Ammon's horn (tissue), 1 donor: Measurements from ENCODE around the gene ITPKB.

Source experiments
- DNase-seq: peaks from one replicate; pipeline ENCODE4 v3.0.0-alpha.2; 2016; ENCODE audit warnings: low spot score

ITPKB gene

DNA sequence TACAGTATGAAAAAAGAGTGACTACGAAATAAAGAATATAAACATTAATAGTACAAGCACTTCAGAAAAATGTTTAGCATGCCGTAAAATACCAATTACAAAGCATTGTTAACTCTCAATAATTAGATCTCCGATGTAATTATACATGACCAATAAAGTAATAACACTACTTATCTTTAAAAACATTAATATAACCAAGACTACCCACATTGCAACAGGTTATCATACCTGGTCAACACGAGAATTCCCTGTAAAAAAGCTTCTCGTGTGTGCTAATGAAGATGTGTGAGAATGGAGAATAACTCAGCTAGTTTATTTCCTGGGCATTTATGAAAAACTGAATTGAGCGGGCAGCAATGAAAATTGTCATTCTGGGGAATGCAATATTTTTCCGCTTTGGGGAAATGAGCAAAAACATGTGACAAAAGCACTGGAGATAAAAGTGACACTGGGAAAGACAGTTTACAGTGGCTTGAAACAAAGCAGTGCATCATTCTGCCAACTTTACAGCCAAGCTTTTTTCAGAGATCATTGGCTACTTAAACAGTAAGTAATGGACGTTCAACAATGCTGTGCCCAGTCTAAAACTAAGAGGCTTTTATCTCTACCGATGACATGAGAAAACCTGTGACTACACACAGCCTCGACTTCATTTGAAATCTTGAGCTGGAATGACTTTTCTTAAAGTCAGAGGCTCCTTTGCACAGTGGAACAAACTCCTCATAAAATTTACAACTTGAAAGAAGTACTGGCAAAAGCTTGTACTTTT lies 34.7 kb downstream of the ITPKB start:
- DNase-seq: no peak

DNA sequence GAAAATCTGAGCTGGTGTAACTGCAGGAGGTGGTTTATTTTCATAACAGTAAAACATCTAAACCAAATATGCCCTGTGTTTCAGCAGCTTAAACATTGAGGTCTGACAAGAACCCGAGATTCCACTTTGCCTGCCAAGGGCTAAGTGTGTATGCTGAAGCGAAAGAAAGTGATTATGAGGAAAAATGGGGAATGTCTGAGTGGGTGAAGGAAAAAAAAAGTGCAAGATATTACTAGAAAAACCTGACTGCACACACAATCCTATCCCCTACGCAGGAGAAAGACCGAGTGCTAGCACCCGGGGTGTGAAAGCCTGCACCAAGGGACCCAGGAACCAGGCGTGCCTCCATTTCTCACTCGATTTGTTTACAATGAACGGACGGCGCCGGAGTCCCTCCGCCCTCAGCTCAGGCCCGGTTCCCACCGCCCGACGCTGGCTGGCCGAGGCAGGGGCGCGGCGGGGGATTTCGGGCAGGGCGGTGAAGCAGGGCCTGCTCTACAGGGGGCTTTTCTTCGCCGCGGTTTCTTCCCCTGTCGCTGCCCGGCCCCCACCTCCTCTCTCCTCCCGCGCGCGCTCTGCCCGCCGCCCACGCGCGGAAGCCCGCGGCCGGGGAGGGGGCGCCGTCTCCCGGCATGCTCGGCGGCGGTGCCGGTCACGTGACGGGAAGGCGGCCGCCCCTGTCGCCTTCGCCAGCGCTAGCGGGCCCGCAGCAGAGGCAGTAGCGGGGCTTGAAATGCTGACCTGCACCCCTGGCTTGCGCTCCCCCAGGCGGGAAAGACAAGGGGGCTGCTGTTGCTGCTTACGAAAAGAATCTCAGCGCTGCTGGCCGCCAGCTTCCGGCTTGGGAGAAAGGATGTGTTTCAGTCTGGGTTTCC lies 35.9 kb downstream of the ITPKB start:
- DNase-seq: peak; percentile 75

DNA sequence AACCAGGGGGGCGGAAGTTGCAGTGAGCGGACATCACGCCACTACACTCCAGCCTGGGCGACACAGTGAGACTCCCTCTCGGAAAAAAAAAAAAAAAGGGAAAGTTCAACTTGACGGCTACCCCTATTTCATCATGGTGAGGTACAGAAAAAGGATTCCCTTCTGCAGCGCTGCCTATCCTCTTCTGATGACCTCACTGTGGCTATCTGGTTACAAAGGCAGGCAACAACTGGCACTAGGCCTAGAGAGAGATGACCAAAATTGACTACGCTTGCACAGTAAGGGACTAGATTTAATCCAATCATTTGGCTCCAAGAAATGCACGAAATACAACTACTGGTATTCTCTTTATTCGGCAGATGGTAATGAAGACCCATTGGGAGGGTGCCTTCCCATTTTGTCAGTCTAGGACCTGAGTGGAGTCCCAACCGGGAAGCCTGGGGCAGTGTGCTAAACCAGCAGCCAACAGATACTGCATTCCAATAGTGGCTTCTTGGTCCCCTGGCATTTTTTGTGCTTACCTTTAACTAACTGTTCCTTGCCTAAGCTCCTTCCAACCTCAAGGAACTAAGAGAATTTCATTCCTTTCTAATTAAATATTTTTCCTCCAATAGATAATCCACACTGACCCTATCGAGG lies 36.6 kb downstream of the ITPKB start:
- DNase-seq: no peak

DNA sequence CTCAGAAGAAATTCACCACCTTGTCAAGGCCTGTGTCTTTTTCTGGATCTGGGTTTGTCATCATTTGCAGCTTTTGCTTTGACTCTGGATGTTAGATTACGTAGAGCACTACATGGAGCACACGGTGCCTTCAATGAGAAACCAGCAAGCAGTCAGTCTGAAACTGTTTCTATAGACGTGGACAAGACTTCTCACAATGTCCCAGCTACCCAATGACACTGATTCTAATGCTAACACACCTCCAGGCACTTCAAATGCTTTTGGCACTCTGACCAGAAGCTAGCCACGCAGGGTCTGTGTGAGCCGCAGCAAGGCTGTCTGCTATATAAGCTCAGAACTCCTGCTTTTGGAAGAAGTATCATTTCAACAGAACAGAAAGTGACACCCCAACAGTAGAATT lies 38.2 kb downstream of the ITPKB start:
- no peak for DNase-seq

DNA sequence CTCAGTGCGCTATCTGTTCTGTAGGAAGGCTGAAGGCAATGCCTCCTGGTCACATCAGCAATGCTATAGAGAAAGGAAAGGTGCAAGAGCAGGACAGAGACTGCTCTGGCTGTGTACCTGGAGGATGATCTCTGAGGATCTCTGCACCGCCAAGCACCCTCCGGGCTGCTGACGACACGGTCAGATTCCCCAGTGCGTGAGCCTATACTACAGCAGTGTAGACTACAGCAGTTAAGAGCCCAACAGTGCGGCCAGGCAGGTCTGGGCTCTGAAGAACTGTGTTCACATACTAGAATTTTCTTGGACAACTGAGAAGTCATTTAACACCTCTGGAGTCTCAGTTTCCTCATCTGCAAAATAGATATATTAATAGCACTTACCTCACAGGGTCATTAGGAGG lies 39.9 kb downstream of the ITPKB start:
- no peak for DNase-seq

DNA sequence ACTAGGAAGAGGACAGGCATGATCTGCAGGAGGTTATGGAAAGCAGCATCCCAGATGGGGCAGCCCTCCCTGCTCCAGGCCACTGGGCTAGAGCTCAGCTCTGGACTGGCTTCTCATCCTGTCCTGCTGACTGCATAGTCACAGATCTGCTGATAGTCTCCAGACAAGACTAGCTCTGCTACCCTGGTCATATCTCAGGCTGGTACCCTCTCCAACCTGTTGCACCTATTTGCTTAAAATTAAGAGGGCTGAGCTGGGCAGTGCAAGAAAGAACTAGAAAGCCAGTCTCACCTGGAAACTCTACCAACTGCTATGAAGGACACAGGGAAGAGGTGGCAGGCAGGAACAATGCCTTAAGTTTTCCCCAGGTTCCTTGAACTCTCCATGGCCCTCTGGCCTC lies 40.4 kb downstream of the ITPKB start:
- DNase-seq: no peak

DNA sequence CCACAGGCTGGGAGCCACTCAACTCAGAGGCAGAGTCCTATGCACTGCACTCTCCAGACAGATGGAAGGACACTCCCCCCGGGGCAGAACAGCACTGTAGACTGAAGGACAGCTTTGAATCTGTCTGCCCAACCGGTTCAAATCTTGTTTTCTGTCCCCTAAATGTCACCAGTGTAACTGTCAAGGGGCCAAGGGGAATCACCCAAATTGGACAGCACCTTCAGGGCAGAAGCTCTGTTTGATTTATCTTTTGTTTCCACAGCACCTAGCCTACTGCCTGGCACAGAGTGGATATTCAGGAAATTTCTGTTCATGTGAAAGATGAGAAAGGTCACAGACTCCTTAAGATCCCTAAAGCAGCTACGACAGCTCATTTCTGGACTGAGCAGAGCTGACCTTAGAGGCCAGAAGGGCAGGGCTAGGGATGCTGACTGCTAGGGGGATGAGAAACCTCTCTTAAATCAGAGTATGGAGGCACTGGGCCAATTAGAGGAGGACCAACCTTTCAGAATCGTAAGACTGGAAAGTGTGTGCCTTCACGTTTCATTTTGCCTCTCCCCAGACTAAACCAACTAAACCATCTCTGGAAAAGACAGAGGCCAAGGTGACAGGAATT lies 41.0 kb downstream of the ITPKB start:
- DNase-seq: no peak

DNA sequence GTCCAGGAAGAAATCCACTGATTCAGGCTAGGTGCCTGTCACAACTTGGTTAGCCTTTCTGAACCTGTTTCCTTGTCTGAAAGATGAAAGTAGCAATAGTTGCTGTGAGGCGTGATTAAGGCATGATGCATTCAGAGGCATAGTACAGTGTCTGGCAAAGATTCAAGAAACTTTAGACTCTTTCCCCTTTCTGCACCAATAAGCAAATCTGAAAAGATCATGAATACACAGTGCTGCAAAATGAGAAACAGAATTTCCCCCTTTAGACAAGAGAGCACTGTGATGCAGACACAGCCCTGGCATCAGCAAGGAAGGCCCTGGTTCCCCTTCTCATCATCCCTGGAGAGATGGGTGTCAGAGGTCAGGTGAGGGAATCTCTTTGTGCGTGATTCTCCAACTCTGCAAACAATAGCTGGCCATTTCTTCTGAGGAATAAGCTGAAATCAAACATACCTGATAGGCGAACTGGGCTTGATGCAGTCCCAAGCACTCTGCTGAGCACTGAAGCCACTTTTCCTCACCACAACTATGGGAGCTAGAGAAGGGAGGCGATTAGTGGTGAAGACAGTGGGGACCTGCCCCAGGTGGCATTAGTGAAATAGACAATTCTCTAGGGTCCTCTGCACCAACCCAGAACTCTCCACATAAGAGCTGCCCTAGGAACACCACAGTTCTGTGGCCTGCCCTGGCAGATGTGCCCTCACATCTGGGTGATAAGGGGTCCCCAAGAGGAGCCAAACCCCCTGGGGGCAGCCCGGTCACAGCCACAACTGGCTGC lies 41.7 kb downstream of the ITPKB start:
- no peak for DNase-seq

DNA sequence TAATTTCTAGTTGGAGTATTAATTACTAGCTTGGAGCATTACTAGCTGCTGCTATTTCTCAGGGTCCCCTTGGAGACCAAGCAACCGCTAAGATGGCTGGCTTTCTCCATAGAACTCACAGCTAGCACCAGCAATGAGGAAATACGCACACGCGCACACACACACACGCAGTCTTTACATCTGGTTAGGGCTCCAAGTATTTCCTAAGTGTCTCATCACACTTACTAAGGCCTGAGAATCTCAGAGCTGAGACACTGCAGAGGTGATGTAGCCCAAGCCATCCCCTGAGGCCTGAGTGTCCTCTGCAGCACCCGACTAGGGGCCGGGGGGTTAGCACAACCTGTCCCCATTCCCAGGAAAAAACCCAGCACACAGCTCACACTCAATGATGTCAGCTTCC lies 42.5 kb downstream of the ITPKB start:
- no peak for DNase-seq

DNA sequence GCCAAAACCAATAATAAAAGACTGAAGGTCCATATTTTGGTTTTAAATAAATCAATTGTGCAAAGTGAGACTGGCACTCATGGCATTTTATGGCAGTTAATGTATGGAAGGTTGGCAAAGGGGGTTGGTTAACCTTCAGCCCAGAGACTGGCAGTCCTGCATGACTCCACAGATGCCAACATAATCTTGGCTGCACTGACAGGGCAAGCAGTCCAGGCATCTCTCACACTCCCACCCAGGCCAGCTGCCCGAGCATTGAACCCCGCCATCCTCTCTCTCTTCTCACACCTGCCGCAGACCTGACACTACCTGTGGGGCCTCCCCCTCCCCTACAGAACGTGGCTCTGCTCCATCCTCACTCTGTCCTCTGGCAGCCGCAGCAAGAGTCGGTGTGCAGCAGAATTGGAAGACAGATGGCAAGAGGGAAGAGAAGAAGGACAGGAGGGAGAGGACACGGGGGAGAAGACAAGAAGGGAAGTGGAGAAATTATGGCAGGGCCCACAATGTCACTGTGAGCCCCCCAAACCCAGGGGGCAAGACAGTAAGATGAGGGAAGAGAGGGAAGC lies 43.7 kb downstream of the ITPKB start:
- no peak for DNase-seq

DNA sequence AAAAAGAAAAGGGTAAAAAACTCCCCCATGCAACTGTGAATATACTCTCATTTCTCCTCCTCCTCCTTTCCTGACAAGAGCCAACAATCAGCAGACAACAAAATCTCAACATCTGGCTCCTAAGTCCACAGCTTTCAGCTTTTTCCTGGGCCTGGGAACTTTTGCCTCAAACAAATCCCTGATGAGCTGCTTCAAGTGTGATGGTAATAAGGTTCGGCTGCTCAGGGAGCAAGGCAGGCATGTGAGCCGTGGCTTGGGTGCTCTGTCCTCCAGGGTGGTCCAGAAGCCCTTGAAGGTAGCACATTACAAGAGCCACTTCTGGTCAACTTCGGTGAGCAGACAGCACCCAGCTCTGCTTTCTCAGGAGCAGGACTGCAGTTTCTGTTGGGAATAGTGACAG lies 46.3 kb downstream of the ITPKB start:
- no peak for DNase-seq

DNA sequence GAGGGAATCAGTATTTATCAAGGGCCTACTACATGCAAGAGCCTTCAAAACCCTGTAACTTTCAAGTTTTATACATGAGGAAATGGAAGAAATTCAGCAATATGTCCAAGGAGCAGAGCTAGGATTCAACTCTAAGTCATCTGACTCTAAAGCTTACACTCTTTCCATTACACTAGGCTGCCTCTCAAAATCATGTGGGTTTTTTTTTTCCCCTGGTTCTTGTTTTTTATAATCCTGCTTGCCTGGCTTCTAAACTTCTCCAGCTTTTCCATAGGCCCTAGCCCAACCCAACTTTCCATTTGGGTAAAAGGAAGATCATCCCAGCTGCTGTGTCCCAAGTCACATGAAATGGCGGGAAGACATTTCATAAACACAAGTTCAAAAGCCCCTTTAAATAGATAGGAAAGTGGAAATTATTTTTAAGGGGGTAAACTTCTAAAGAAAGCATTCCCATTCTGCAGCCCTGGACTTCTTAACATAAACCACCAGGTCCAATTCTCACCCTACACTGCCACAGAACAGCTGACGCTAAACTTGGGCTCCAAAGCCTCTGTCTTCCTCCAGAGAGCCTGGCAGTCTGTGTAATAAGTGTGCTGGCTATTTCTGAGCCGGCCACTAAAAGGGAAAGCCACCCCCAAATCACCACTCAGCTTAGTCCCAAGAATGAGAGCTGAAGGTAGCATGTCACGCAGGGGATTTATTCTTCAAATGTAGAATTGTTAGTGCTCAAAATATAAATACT lies 46.9 kb downstream of the ITPKB start:
- no peak for DNase-seq

DNA sequence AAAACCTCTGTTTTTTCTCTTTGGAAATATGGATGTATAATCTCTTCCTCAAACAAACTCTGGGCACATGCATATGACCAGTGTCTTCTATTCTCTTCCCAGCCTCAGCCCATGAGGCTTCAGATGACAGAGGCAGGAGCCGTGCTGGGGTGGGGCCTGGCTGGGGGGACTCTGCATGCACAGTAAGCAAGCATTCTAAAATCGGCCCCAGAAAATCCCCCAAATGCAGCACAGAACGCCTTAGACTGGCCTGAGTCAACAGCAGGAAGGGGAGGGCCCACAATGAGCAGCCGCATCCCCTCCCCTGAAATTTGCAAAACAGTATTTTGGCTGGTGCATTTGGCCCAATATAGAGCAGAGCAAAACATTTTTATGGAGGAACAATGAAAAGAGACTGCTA lies 47.8 kb downstream of the ITPKB start:
- DNase-seq: no peak

DNA sequence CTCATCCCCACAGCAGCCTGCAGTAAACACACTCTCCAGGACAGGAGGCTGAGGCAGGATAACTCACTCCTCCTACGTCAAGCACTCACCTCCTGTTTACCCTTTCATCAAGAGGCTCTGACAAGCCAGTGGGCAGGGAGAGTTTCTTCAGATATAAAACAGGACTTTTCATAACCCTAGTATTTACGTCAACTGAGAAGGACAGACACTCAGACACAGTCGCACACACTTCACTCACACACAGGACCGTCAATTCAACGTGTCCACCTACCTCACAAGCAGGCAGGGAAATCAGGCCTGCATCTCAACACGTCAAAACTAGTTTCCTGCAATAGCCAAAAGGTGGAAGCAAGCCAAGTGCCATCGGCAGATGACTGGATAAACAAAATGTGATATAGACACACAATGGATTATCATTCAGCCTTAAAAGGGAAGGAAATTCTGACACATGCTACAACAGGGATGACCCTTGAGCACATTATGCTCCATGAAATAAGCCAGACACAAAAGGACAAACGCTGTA lies 48.6 kb downstream of the ITPKB start:
- no peak for DNase-seq

DNA sequence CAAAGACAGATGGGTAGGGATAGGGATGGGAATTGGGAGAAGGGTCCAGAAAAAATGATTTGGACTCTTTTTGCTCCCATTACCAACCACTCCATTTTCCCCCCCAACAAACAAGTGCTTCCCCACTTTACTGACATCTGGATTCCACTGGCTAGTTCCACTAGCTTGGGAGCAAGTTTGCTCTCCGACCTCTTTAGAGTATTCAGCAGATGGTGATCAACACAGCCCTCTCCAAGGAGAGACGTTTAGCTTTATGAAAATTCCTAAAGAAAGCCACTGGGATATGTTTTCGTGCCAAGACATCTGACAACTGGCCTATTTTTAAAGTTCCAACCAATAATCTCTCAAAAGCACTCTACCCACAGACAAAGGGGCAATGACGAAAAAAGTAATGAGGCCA lies 50.3 kb downstream of the ITPKB start:
- DNase-seq: no peak

DNA sequence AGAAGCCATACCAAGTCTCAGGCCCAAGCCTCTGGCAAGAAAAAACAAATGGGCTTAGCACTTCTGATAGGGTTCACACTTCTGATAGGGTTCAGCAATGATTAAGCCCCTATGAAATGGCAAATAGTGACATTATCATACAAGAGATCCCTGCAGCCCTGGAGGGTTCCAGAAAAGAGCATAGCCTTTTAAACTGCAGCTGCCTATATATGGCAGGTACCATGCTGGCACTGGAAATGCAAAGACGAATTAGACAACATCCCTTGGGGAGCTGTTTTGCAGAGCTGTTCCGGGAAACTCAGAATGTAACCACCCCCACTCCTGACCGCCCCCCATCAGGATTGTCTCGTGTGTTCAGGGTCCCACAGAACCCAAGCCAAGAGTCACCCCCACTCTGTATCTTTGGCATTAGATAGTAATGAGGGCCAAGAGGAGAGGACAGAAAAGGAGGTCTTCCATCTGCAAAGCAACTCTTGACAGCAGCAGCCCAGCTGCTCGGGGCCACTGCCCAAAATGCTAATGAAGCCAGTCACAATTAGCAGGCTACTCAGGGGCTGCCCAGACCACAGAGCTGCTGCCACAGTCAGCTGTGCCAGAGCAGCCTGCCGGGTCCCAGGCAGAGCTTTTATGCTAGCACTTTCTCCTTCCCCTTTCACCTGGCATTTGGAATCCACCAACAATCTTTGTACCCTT lies 50.9 kb downstream of the ITPKB start:
- peak; percentile 94 for DNase-seq

DNA sequence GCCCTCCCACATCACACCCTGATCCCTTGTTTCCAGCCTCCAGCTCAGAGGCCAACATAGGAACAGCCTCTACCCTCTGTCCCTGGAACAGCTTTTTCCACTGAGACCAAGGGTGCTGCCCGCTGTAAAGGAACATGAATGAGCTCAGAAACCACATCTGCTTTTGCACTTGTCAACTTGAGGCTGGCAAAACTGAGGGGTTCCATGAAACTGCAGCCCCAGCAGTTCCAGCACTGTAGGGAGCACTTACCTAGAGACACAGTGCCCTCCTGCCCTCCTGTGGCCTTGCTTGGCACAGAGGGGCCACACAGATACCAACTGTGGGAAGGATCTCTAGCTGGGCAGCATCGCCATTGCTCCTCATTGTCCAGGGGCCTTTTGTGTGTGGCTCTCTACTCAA lies 51.7 kb downstream of the ITPKB start:
- DNase-seq: peak; percentile 57

DNA sequence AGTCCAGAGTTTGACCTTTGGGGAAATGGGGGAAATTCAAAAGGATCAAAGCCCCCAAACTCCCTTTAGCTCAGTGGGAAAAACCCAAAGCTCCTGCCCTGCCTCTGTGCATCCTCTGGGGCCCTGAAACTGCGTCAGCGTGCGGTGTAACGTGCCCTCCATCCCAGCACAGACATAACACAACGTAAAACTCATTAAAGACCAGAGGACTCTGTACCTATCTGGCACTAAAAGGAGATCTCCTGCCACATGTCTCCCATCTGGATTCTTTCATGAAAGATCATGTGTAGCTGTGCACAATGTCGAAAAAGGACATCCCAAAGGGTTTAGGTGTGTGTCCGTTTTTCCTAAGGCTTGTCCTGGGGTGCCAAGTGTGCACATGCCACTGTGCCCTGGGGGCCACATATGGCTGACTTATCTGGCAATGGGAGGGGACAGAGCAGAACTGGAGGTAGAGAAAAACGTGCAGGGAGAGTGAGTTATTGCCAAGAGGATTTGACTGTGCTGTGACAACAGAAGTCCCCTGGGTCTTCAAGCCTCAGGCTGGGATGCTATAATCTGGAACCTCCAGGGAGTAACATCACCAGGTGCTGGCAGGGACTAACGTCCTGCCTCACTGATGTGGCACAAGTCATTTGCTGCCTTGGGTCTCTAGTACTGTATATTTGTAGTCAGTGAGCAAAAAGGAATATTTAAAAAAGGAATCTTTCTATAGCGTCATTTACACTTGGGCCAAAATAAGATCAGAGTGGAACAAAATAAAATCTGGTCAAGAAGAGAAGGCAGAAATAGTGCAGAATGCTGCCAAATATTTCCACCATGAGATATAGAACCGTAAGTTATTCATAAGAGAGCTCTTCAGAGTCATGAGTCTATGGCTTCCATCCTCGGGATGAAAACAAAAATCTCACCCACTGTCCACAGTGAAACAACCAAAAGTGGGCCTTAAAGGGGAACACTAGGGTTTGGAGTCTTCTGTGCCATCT lies 52.3 kb downstream of the ITPKB start:
- no peak for DNase-seq
